A172 (cell line): ENCODE results near the gene FNDC11. TPM values are rescaled to one million over a fixed set of nuclear protein-coding genes. Genes with fewer than 3 reads are reported as not detected.

Source experiments
- DNase-seq: peaks from one replicate; pipeline ENCODE4 v3.0.0-alpha.2; 2015; ENCODE audit warnings: low spot score
- total RNA-seq: library from RNA; depleted of rRNA; stranded (reverse); fragments of >200 nt; shearing (Covaris generic); gene quantifications from 2 replicates; pipeline ENCODE4 v1.2.3, GENCODE V29; 2014

Gene FNDC11
- total RNA-seq, 1 experiment from 2014 or later, result 1.8 TPM

DNA sequence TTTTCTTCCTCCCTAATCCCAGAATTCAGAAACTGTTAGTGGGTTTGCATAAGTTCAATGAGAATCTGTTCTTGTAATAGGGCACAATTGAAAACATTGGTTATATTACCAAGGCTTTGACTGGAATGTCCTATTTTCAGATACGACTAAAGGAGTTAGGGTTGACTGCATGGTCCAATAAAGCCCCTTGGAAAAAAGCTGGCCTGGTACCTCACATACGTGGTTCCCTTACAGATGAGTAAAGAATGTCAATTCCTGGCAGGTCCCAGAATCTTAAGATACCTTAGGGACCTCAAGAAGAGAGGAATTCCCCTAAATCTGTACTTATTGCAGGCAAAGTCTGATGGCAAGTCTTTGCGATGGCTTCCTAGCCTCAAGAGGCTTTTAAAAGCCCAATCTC is 28.8 kb upstream of the FNDC11 start:
- DNase-seq, result no peak

DNA sequence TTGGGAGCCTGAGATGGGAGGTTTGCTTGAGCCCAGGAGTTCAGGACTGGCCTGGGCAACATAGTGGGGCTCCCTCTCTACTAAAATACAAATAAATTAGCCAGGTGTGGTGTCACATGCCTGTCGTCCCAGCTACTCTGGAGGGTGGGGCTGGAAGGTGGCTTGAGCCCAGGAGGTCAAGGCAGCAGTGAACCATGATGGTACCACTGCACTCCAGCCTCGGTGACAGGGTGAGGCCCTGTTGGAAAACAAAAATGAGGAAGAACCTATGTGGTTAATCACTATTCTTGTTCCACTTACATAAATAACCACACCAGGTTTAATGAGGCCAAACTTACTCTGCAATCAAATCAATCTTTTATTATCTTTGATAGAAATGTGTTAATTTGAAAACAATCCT is 28.0 kb upstream of the FNDC11 start:
- no peak for DNase-seq

DNA sequence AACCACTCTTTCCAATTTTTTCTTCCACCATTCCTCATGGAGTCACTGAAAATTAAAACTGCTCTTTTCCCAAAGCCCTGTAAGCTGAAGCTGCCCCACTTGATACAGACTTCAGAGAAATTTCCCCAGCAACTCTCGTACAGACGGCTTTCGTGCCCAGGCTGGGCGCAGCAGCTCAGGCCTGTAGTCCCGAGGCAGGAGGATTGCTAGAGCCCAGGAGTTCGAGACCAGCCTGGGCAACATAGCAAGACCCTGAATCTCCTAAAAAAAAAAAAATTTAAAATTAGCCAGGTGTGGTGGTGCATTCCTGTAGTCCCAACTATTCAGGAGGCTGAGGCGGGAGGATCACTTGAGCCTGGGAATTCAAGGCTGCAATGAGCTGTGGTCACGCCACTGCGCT is 26.8 kb upstream of the FNDC11 start:
- DNase-seq, result no peak

DNA sequence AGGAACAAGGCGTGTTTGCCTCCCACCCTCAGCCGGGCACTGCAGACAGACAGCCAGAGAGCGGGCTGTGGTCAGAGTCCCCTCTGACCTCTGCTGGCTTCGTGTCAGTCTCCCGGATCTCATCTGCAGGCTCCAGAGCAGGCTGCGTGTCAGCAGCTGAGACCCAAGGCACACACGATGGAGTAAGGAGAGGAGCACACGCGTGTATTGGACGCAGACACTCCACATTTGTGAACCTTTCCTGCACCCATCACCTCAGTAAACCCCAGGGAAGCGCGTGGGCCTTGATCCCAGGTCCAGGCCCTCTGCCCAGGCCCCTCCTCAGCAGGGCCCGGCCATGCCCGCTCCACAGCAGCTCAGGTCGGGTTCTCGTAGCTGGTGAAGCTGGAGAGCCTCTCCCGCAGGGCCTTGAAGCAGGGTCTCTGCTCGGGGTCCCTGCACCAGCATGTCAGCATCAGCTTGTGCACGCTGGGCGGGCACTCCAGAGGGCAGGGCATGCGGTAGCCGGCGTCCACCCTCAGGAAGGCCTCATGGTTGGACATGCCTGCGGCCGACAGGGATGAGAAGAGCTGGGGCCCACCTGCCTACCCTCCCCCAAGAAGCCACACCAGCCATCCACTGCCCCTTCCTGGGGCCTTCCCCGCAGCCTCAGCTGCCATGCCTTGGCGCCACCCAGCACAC is 24.6 kb upstream of the FNDC11 start:
- DNase-seq, result no peak

DNA sequence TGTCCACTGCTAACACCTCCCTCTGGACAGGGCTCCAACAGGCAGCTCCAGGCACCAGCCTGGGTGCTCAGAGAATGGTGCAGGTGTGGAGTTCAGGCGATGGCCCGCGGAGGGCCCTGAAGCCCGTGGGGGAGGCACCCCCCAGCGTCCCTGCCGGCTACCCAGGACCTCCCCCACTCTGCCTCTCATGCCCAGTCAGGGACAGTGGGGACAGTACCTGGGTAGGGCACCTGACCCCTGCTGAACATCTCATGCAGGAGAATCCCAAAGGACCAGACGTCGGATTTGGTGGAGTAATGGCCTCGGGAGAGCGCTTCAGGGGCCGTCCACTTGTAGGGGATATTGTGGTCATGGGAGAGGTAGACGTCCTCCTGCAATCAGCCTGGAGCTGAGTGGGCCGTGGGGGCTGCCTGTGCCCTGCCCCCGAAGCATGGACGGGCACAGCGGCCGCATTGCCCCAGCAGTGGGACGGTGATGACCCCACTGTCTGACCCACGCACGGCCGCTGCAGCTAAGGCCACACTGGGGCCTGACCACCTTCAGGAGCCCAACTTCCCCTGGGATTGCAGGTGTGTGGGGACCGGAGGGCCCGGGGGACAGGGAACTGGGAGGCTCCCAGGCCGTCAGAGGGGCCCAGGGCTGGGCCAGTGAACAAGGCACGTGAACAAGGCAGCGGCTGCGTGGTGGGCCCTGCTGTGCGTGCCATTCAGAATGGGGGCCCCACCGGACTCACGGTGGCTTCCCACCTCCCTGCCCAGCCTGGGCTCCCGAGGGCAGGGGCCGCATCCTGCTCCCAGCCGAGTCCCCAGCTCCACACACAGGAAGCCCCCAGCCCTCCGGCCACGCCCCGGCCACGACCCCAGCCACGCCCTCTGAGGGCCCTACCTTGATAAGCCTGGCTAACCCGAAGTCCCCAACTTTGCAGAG is 23.8 kb upstream of the FNDC11 start:
- no peak for DNase-seq

DNA sequence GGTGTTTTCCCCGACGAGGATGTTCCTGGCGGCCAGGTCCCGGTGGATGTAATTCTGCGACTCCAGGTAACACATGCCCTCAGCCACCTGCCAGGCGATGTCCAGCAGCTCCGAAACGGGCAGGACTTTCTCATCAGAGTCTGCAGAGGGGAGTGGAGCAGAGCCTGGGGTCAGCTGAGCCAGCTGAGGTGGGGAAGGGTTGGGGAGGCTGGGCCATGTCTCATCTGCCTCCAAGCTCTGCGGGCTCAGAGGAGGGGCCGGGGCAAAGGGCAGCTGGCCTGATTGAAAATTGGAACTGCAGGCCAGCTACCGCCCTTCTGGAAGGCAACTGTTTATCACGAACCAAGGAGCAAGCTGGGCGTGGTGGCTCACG is 23.2 kb upstream of the FNDC11 start:
- no peak for DNase-seq

DNA sequence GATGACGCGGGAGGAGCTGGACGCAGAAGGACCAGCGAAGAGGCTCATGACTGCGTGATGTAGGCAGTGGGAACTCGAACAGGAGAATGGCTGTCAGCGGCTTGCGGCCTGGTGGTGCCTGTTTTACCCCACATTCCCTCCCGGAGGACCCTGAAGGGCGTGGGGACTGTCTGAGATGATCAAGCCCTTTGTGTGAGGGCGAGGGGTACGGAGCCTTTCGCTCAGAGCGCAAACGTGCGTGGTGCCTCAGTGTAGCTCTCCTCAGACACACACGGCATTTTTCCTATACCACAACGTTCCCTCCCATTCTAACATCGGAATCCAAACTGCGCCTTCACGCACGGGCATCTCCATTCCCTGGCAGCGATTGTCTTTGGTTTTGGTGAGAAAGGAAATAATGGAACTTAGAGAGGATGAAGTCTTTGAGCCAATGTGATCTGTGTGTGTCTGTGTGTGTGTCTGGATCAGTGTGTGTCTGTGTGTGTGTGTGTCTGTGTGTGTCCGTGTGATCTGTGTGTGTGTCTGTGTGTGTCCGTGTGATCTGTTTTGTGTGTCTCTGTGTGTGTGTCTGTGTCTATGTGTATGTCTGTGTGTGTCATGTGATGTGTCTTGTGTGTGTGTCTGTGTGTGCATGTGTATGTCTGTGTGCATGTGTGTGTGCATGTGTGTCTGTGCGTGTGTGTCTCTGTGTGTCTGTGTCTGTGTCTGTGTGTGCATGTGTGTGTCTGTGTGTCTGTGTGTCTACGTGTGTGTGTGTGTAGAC is 22.1 kb upstream of the FNDC11 start:
- DNase-seq, result no peak

GRCh38 chr20:63532449-63532971 is 21.4 kb upstream of the FNDC11 start:
- no peak for DNase-seq

DNA sequence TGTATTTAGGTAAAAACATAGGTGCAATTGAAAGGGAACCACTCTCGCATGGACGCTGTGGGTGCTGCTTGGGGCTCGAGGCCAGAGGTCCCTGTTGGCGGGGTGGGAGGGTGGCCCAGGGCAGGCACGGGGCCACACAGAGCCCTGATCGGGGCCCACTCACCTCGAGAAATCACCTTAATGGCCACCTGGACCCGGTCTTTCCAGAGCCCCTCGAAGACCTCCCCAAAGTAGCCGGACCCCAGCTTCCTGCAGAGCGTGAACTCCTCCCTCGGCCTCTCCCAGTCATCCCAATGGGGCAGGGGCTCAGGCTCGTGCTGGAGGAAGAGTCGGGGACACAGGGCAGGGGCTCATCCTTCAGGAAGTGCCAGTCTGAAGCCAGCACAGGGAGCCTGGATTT is 20.6 kb upstream of the FNDC11 start:
- no peak for DNase-seq

DNA sequence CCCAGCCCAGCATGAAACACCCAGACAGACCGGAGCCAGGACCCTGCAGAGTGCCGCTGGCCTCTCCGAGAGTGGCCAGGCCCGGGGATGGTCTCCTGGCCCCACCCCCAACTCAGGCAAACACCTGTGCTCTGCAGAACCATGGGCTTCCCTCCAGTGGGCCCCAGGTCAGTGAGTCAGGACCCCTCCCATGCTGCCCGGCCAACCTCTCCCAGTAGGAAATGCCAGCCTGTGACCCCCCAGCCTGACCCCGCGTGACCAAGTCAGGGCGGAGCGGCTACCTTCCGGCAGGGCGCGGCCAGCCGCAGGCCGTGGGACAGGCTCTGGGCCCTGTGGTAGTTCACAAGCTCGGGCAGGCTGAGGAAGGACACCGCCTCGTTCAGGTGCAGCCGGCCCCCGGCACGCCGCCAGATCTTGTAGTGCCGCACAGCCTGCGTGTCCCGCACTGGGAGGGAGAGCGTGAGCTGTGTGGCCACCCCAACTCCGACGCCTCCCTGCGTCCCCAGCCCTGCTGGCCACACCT is 20.0 kb upstream of the FNDC11 start:
- DNase-seq, result no peak

GRCh38 chr20:63534427-63534830 is 19.5 kb upstream of the FNDC11 start:
- no peak for DNase-seq

DNA sequence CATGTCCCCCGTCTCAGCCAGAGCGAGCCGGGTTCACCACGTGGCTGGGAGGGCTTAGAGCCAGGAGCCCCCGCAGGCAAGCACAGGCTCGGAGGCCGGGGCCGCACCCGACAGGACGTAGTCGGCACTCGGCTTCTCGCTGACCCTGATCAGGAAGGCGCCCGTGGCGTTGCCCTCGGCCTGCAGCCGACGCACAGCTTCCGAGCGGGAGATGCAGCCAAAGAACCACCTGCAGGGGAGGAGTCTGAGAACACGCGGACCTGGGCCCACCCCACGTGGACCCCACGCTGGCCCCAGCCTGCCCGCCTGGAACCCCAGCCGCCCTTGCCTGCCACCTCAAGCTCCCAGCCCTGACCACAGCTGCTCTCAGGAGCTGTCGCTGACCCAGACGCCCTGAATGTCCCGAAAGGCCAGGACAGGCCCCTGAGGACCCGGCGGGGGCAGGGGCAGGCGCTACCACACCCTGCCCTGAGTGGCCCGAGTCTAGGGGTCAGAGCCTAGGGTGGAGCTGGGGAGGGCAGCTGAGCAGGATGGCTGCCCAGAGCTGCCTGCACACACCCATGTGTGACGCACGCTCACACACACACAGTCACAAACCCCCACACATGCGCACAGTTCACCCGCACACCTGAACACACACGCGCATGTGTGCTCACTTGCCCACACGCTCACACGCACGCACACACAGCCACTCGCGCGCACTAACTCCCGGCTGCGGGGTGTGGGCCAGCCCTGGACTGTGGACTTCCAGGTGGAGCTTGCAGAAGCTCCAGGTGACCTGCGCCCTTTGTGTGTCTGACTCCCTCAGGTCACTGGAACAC is 18.9 kb upstream of the FNDC11 start:
- no peak for DNase-seq

DNA sequence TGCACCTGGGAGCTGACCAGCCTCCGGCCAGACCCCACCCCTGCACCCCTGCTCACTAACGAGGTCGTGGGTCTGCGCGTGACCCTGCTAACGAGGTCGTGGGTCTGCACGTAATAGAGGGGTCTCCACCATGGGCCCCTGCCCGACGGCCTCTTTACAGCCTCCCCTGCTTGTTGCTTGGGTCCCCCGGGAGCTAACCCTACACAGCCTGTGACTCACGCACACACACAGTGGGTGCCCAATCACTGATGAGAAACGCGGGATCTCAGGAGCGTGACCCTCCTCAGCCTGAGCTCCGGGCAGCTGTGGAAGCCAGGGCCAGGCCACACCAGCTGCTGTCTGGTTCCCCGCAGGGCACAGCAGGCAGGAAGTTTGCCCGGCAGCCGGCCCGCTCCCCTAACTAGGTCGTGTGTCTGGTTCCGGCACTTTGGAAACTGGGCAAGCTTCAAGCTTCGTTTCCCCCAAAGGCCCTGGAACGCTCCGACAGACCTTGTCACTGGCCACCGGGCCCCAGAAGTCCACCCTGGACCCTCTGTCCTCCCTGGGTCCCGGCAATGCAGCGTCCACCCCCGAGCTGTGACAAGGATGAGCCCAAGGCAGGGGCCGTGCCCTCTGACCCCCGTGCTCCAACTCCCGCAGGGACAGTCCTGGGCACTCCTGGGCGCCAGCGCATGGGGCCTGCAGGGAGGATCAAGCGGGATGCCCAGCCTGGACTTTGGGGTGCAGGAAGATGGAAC is 17.6 kb upstream of the FNDC11 start:
- peak; percentile 68 for DNase-seq

DNA sequence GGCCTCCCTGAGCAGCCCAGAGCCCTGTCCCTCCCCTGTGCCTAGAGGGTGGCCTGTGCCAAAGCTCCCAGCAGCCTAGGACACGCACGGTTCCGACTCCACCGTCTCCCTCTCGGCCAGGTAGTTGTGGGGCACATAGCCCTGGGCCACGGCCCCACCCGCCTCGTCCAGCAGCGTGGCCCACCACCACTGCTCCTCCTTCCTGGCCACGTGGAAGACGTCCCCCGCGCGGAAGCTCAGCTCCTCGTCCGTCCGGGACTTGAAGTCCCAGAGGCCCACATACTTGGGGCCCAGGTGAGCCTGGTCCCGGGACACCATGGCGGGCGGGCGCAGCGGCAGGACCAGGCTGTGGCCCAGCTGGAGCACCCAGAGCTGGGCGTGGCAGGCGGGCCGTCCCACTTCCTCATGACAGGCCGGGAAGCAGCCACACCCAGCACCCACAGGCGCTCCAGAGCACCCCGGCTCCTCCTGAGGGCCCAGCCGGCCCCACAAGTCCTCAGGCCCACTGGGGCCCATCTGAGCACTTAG is 16.9 kb upstream of the FNDC11 start, which contains the start of gene PTK6:
TSS of gene PTK6 (minus strand) at position 380 of the 528 bp plus-strand sequence. CDS start at position 318, 62 bp downstream.
- peak; percentile 81 for DNase-seq

DNA sequence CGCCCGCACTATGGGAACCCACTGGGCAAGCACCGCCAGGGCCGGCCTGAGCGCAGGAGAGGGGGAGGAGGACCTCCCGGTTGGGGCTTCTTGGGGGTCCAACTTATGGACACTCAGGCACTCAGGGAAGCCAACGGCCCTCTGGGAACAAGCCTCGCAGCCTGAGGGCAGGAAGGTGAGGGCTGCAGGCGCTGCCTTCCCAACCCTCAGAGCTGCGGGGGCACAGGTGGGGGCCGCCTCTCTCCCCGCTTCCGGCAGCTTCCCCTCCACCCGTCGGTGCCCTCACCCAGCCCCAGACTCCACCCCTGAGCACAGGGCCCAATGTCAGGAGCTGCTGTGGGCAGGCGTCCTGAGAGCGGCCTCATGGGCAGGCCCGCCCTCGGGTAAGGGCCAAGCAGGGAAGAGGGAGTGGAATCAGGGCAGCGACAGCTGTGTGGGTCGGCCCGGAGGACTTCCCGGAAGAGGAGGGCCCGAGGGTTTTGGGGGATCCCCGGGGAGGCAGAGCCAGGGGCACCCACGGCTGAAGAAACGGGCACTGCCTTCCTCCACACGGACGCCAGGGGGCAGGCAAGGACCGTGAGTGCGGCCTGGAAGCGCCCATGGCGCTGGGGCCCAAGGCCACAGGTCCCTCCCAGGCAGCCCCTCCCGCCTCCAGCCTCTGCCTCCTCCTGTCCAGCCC is 16.3 kb upstream of the FNDC11 start:
- peak; percentile 99 for DNase-seq

- DNase-seq, result peak; percentile 63
Observed at GRCh38 chr20:63538204-63539091, 15.5 kb upstream of the FNDC11 start.

GRCh38 chr20:63539092-63539430 is 14.9 kb upstream of the FNDC11 start:
- no peak for DNase-seq
